Psoas muscle (tissue), 8 donors: ENCODE measurements around the gene NDUFV1. TPM values are rescaled to one million over a fixed set of nuclear protein-coding genes. Genes with fewer than 3 reads are reported as not detected.
"Not testable (repeated sequence)": the region's sequence is repeated elsewhere in the genome, so short reads cannot be mapped to it uniquely, and the experiment has no call there.

Experiments used
- ATAC-seq, 4 donors: fragments of 200-7000 bp; cut with Tn5 transposase; one replicate each; pipeline ENCODE4 v1.9.1; 2020; ENCODE audit warnings: moderate library complexity in 3 of 4, mild to moderate bottlenecking in 2 of 4
- DNase-seq, 2 donors: peaks; one replicate each; pipeline ENCODE4 v3.0.0-alpha.2; 2020
- H3K27ac ChIP-seq: fragments of 200-600 bp; one replicate; pipeline ENCODE4 v1.8.0; 2022
- H3K27me3 ChIP-seq, 3 donors: fragments of 200-600 bp in 1 of 3; one replicate each; pipeline versions ENCODE4 v1.6.1 to v1.8.0; 2013 to 2022; ENCODE audit warnings: low read length in 2 of 3, mild to moderate bottlenecking in 2 of 3, moderate library complexity in 1 of 3; ENCODE audit not compliant: insufficient read depth in 3 of 3
- H3K36me3 ChIP-seq, 2 donors: fragments of 200-600 bp in 1 of 2; one replicate each; pipeline versions ENCODE4 v1.6.1 to v1.8.0; 2013 to 2022; ENCODE audit warnings: low read depth in 1 of 2, mild to moderate bottlenecking in 1 of 2, moderate library complexity in 1 of 2; ENCODE audit not compliant: insufficient read depth in 1 of 2
- H3K4me1 ChIP-seq: fragments of 200-600 bp; one replicate; pipeline ENCODE4 v1.8.0; 2022
- H3K4me3 ChIP-seq: fragments of 200-600 bp; one replicate; pipeline ENCODE4 v1.8.0; 2022; ENCODE audit warnings: mild to moderate bottlenecking
- H3K9me3 ChIP-seq: fragments of 200-600 bp; one replicate; pipeline ENCODE4 v1.8.0; 2022
- CTCF ChIP-seq: fragments of 200-600 bp; IDR thresholded peaks from one replicate; pipeline ENCODE4 v1.8.0; 2022; ENCODE audit warnings: antibody characterized with exemption
- WGBS, 3 donors: extraction: QIAGEN DNeasy Blood & Tissue Kit; methylation state at CpG; one replicate each; pipeline versions ENCODE4 v1.1.6 to v1.1.7; 2013; 5-methylcytosine and 5-hydroxymethylcytosine counted together
- intact Hi-C, 2 donors: fragments of 100-400 bp; cut with DNase I; formaldehyde crosslinking; loops; one replicate each; pipeline versions ENCODE4 v1.11.0 to v1.14.2; 2022
- polyA plus RNA-seq, 3 donors: library from polyadenylated mRNA; stranded (reverse); fragments of 200-250 nt; gene quantifications; one replicate each; pipeline ENCODE4 v1.2.3, GENCODE V29; 2013
- total RNA-seq, 4 donors: library from RNA; stranded (reverse); fragmentation: NEBNext Ultra II Directional in 2 of 4; extraction: Animal tissue kit (Norgen Biotek cat#: 25700) in 2 of 4; gene quantifications; one replicate each; pipeline versions ENCODE4 v1.2.1 to v1.2.4, GENCODE V29; 2021 to 2023
- donor health status: healthy with polysubstance abuse.
- donor health status: DM: no; HTN: no; CAD: no; lungs with moderate emphysema.
- donor health status: Bipolar disorder and iron deficiency.
- donor health status: healthy.
- donor health status: DM: yes; HTN: yes; CAD: no.
- donor health status: DM: no; HTN: no; CAD: no.
- donor health status: DM: no; HTN: no; CAD: no.
- donor health status: DM: yes; HTN: yes; CAD: no.

Gene NDUFV1
- total and polyA plus RNA-seq, 7 donors = 248 to 413 (median 332) TPM

GRCh38 chr11:67635231-67635521, 28.4 kb downstream of the NDUFV1 start:
- ATAC-seq = no peak
- intact Hi-C loops = loop anchor here in 1 of 2 donors (10.0 kb wide), 1 partner anchor 170 kb away; no protein-coding TSS in a partner anchor
- WGBS, 3 donors = 73 to 79% (median 78%) methylated on average over 4 of the region's 4 CpGs
- Histone ChIP-seq H3K4me1 (peaks cover 6% of the 10 kb centered on the region), H3K27me3 (peaks cover 0 to 7% (median 0%) of the 10 kb centered on the region in 3 donors), H3K27ac (no peak overlapping the region), H3K36me3 (no peaks in the 10 kb centered on the region), H3K9me3 (no peaks in the 10 kb centered on the region), H3K4me3 (no peak overlapping the region)
- DNase-seq = no peak
- no peak for TF ChIP-seq CTCF

DNA sequence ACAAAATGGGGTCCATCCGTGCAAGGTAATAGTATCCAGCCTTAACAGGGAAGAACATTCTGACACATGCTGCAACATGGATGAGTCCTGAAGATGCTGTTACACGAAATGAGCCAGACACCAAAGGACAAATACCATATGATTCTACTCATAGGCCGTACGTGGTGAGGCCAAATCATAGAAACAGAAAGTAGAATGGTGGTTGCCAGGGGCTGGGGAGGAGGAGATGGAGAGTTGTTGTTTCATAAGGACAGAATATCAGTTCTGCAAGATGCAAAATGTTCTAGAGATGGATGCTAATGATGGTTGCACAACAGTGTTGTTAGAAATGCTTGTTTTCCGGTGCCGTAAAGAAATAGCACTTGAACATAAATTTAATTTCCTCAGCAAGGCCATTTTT, 30.2 kb downstream of the NDUFV1 start:
- Histone ChIP-seq H3K36me3 (no peaks in the 10 kb centered on the region), H3K4me3 (no peak overlapping the region), H3K27ac (no peak overlapping the region), H3K9me3 (no peaks in the 10 kb centered on the region), H3K4me1 (no peaks in the 10 kb centered on the region), H3K27me3 (peaks cover 0 to 10% (median 0%) of the 10 kb centered on the region in 3 donors)
- TF ChIP-seq CTCF = no peak
- WGBS, 3 donors = 67 to 79% (median 68%) methylated on average over 6 of the region's 6 CpGs
- DNase-seq (no peak), ATAC-seq (no peak)
- intact Hi-C loops = loop anchor here in 1 of 2 donors (10.0 kb wide), 1 partner anchor 168 kb away; no protein-coding TSS in a partner anchor

- H3K9me3 ChIP-seq, ATAC-seq, DNase-seq, H3K27ac ChIP-seq, H3K4me3 ChIP-seq, H3K36me3 ChIP-seq, H3K4me1 ChIP-seq: not testable (repeated sequence)
- 74 to 83% (median 78%) methylated on average over 3 of the region's 3 CpGs for WGBS, 3 donors
- intact Hi-C loops = loop anchor here in 1 of 2 donors (10.0 kb wide), 1 partner anchor 167 kb away; no protein-coding TSS in a partner anchor
- peaks cover 0 to 14% (median 0%) of the 10 kb centered on the region in 3 donors for H3K27me3 ChIP-seq
Observed at GRCh38 chr11:67637441-67637840, 30.7 kb downstream of the NDUFV1 start.

DNA sequence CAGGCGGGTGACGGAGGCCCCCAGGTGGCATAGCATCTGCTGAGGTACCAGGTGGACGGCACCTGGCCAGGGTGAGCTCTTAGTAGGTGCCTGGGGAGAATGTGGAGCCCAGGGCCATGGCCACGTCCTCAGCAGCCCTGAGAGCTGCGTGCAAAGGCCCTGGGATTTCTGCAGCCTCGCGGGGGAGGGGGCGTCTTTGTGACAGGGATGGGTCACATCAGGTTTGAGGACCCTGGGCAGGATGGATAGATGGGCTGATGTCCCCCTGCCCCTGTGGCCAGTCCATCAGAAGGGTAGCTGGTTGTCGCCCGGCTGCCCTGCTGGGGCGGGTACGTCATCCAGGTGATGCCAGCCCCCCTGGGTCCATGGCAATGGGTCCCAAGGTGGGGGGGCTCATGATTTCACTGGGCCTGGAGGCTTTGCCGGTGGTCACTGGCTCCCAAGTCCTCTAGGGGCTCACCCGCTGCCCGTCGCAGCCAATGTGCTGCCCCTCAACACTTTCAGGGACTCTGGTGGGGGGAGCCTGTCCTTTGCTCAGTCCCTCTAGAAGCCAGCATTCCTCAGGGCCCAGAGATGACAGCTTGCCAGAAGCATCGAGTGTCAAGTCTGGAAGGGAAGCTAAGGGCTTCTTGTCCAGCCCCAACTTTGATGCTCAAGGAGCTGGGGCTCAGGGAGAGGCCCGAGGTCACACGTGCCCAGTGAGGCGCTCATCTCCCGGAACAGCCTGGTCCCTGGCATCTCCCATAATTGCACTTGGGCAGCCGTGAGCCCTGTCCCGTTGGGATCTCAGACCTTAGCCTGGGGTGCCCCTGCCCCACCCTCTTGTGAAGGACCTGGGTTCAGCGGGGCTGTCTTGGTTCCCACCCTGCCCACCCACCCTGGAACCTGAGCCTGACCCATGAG, 32.0 kb downstream of the NDUFV1 start:
- Histone ChIP-seq H3K4me1 (no peaks in the 10 kb centered on the region), H3K4me3 (no peak overlapping the region), H3K9me3 (no peaks in the 10 kb centered on the region), H3K36me3 (no peaks in the 10 kb centered on the region), H3K27ac (no peak overlapping the region), H3K27me3 (peaks cover 0 to 17% (median 0%) of the 10 kb centered on the region in 3 donors)
- intact Hi-C loops = loop anchor here in 1 of 2 donors (10.0 kb wide), 1 partner anchor 166 kb away; no protein-coding TSS in a partner anchor
- 77 to 85% (median 80%) methylated on average over 22 to 24 of the region's 24 CpGs for WGBS, 3 donors
- no peak for ATAC-seq
- DNase-seq = no peak
- no peak for TF ChIP-seq CTCF

- no peaks in the 10 kb centered on the region for H3K9me3 ChIP-seq
- intact Hi-C loops = loop anchor here in 1 of 2 donors (10.0 kb wide), 1 partner anchor 165 kb away; no protein-coding TSS in a partner anchor
- DNase-seq (no peak), ATAC-seq (no peak)
- TF ChIP-seq CTCF = no peak
- no peaks in the 10 kb centered on the region for H3K4me1 ChIP-seq
- 72 to 80% (median 74%) methylated on average over 17 to 18 of the region's 18 CpGs for WGBS, 3 donors
- no peak within 1 kb of the TSS for H3K27ac ChIP-seq
- H3K36me3 ChIP-seq = no peaks in the 10 kb centered on the region
- H3K4me3 ChIP-seq = no peak within 1 kb of the TSS
- H3K27me3 ChIP-seq = peaks cover 0 to 17% (median 0%) of the 10 kb centered on the region in 3 donors
Observed at GRCh38 chr11:67639438-67639859, 32.7 kb downstream of the NDUFV1 start, which contains the start of gene TBX10. TSS of gene TBX10 (minus strand) at chr11:67639763. CDS start at chr11:67639472, 291 bp downstream.
